ENCODE measurements around the gene ATP4A. TPM values are rescaled to one million over a fixed set of nuclear protein-coding genes. Genes with fewer than 3 reads are reported as not detected.

ATP4A gene
- total RNA-seq, 2 donors from 2014 or later: 1.9 TPM; not detected in 1

DNA sequence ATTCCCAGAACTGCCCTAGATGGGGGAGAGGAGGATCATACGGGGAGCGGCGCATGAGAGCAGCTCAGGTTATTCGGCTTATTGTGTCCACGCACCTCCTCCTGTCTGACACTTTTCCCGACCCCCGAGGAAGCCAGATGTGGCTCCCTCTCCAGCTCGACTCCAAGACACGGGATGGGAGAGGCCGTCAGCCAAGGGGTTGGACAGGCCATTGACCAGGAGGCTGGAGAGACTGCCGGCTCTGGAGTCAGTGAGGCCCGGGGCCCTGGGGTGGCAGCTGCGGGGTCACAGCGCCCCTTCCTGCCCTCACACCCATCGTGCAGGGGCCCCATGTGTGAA is 52.9 kb downstream of the ATP4A start:
- TF ChIP-seq POLR2AphosphoS5 (IDR thresholded peaks at IDR 0.05) (no peak), CTCF (IDR thresholded peaks at IDR 0.05) (no peak), POLR2A (IDR thresholded peaks at IDR 0.05) (no peak)
- DNase-seq (ENCODE audit: low spot score): no peak
- Histone ChIP-seq H3K27ac (peak overlapping the region in 1 of 2 donors; percentile 75), H3K4me1 (replicated peaks) (no peaks in the 10 kb centered on the region), H3K4me3 (peak overlapping the region in 1 of 2 donors; percentile 41), H3K9me3 (no peaks in the 10 kb centered on the region), H3K36me3 (no peaks in the 10 kb centered on the region), H3K27me3 (replicated peaks; ENCODE audit: insufficient read depth) (peaks cover 4% of the 10 kb centered on the region)
- intact Hi-C loops (cut with DNase I): no loop called here
- 19% methylated on average over 11 of the region's 15 CpGs for WGBS

- WGBS: under 1% methylated on average over 39 of the region's 39 CpGs
- TF ChIP-seq POLR2AphosphoS5 (IDR thresholded peaks at IDR 0.05): peak; percentile 65
- peak; percentile 82 to 97 (median 92) for TF ChIP-seq CTCF (IDR thresholded peaks at IDR 0.05)
- peak; percentile 64 for TF ChIP-seq POLR2A (IDR thresholded peaks at IDR 0.05)
- peak overlapping the region; percentile 67 to 75 for H3K27ac ChIP-seq
- intact Hi-C loops (cut with DNase I): no loop called here
- peak overlapping the region; percentile 28 to 41 for H3K4me3 ChIP-seq
- no peaks in the 10 kb centered on the region for H3K36me3 ChIP-seq
- peak; percentile 84 for DNase-seq (ENCODE audit: low spot score)
- no peaks in the 10 kb centered on the region for H3K4me1 ChIP-seq (replicated peaks)
- H3K27me3 ChIP-seq (replicated peaks; ENCODE audit: insufficient read depth): peaks cover 4% of the 10 kb centered on the region
- H3K9me3 ChIP-seq: no peaks in the 10 kb centered on the region
Measured at GRCh38 chr19:35509861-35510625, 53.4 kb downstream of the ATP4A start.

GRCh38 chr19:35509018-35509652 is 54.3 kb downstream of the ATP4A start:
- Histone ChIP-seq H3K36me3 (no peaks in the 10 kb centered on the region), H3K9me3 (no peaks in the 10 kb centered on the region), H3K4me3 (peak overlapping the region; percentile 28 to 41), H3K27me3 (replicated peaks; ENCODE audit: insufficient read depth) (peaks cover under 1% of the 10 kb centered on the region), H3K4me1 (replicated peaks) (no peaks in the 10 kb centered on the region), H3K27ac (peak overlapping the region; percentile 67 to 75)
- peak; percentile 57 for DNase-seq (ENCODE audit: low spot score)
- intact Hi-C loops (cut with DNase I): no loop called here
- no peak for TF ChIP-seq CTCF (IDR thresholded peaks at IDR 0.05)
- TF ChIP-seq POLR2AphosphoS5 (IDR thresholded peaks at IDR 0.05): peak; percentile 25
- TF ChIP-seq POLR2A (IDR thresholded peaks at IDR 0.05): peak; percentile 64
- 24% methylated on average over 12 of the region's 12 CpGs for WGBS

- H3K4me3 ChIP-seq: no peak overlapping the region
- no peak overlapping the region for H3K27ac ChIP-seq
- intact Hi-C loops (cut with DNase I): no loop called here
- no peaks in the 10 kb centered on the region for H3K27me3 ChIP-seq (replicated peaks; ENCODE audit: insufficient read depth)
- H3K4me1 ChIP-seq (replicated peaks): no peaks in the 10 kb centered on the region
- no peaks in the 10 kb centered on the region for H3K36me3 ChIP-seq
- no peak for DNase-seq (ENCODE audit: low spot score)
- 91% methylated on average over 3 of the region's 3 CpGs for WGBS
- TF ChIP-seq POLR2AphosphoS5 (IDR thresholded peaks at IDR 0.05): no peak
- no peak for TF ChIP-seq CTCF (IDR thresholded peaks at IDR 0.05)
- TF ChIP-seq POLR2A (IDR thresholded peaks at IDR 0.05): no peak
- H3K9me3 ChIP-seq: no peaks in the 10 kb centered on the region
Measured at GRCh38 chr19:35508129-35508528, 55.3 kb downstream of the ATP4A start.
